ENCODE data around the gene NTF3.
A peak's percentile ranks its signal among the peaks of the same experiment; 100 is the strongest.

The NTF3 gene

GRCh38 chr12:5509102-5509501, 77.2 kb downstream of the NTF3 start:
- no peak for DNase-seq (ENCODE audit: insufficient read length, low spot score)
- FAIRE-seq, result no peak

GRCh38 chr12:5509557-5509956, 77.6 kb downstream of the NTF3 start:
- no peak for DNase-seq (ENCODE audit: insufficient read length, low spot score)
- FAIRE-seq, result no peak

GRCh38 chr12:5510251-5510805, 78.4 kb downstream of the NTF3 start:
- no peak for FAIRE-seq

DNA sequence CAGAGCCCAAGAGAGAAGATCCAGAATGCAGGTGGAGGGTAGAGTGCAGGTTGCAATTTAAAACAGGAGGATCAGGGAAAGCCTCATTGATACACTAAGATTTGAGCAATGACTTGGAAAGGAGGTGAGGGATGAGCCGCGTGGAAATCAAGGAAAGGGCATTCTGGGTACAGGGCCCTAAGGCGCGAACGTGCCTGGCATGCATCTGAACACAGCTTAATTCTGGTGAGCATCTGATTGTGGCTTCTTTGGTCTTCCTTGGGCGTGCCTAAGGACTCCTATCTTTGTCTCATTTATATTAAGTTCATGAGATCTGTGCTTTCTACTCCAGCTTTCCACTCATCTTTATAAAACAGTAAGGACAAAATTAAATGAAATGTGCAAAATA, 79.3 kb downstream of the NTF3 start:
- DNase-seq (ENCODE audit: insufficient read length, low spot score), result no peak
- no peak for FAIRE-seq

More at GRCh38 chr12:5510251-5510805, 78.4 kb downstream of the NTF3 start:
- DNase-seq (ENCODE audit: insufficient read length, low spot score), result no peak

GRCh38 chr12:5511644-5512600, 80.0 kb downstream of the NTF3 start:
- FAIRE-seq, result no peak
- DNase-seq (ENCODE audit: insufficient read length, low spot score), result no peak

GRCh38 chr12:5512601-5512970, 80.7 kb downstream of the NTF3 start:
- FAIRE-seq, result no peak
- DNase-seq (ENCODE audit: insufficient read length, low spot score), result no peak

- no peak for DNase-seq (ENCODE audit: insufficient read length, low spot score)
- no peak for FAIRE-seq
These were observed 81.5 kb downstream of the NTF3 start for GRCh38 chr12:5513406-5513805.

- no peak for FAIRE-seq
- DNase-seq (ENCODE audit: insufficient read length, low spot score), result no peak
These were observed 82.1 kb downstream of the NTF3 start for GRCh38 chr12:5514016-5514415.

DNA sequence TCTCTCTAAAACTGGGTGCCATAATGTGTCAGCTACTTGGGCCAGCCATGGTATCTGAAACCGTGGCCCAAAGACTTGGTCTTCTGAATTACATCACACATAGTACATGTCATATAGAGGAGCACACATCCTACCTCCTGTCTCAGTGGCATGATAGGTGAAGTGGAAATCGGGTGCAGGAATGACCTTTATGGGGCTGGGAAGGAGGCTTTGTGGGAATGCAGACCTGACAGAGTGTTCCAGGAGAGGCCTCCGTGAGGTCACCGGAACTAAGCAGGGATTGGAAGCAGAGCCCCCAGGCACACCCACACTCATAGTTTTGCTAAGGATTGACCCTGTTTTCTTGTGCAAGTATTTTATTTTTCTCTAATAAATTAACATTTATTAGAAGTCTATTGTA, 82.6 kb downstream of the NTF3 start:
- FAIRE-seq (no peak), DNase-seq (ENCODE audit: insufficient read length, low spot score) (no peak)

- DNase-seq (ENCODE audit: insufficient read length, low spot score) (no peak), FAIRE-seq (no peak)
These were observed 83.5 kb downstream of the NTF3 start for GRCh38 chr12:5515458-5515857.

- no peak for FAIRE-seq
- no peak for DNase-seq (ENCODE audit: insufficient read length, low spot score)
These were observed 84.7 kb downstream of the NTF3 start for GRCh38 chr12:5516371-5517241.

GRCh38 chr12:5518584-5519365, 86.9 kb downstream of the NTF3 start:
- FAIRE-seq, result peak; percentile 28
- DNase-seq (ENCODE audit: insufficient read length, low spot score), result no peak

DNA sequence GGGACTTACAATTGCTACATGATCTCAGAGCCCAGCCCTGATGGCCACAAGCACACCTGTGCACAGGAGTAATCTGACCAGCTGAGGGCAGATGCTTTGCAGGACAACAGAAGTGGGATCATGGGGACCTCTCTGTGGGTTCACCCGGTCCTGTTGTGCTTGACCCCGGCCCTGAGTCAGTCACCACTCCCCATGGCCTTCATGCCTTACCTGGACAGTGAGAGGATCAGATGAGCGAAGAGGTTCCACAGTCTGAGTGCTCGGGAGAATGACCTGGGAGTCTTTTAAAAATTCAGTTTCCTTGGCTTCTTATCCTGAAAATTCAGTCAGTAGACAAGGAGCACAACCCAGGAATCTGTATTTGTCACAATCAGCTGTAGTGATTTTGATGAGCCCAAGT, 88.1 kb downstream of the NTF3 start:
- DNase-seq (ENCODE audit: insufficient read length, low spot score) (no peak), FAIRE-seq (no peak)

DNA sequence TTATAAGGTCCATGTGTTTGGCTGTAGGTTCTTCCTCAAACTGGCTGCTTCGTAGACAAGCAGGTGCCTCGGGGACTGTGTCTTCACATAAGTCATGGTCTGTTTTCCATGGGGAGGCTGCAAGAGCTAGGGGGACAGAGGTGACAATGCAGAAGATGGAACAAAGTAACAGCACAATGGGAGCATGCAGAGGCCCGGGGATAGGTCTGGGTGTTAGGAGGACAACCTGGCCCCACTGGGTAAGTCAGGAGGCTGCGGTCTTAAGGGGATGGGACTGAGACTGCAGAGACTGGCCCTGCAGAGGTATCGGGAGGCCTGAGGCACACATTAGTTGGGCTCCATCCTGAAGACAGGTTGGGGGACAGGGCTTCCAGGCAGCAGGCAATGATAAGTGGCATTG, 88.9 kb downstream of the NTF3 start:
- no peak for DNase-seq (ENCODE audit: insufficient read length, low spot score)
- no peak for FAIRE-seq

GRCh38 chr12:5521456-5522325, 89.8 kb downstream of the NTF3 start:
- FAIRE-seq (no peak), DNase-seq (ENCODE audit: insufficient read length, low spot score) (no peak)

GRCh38 chr12:5522432-5523335, 90.8 kb downstream of the NTF3 start:
- FAIRE-seq, result no peak
- no peak for DNase-seq (ENCODE audit: insufficient read length, low spot score)

DNA sequence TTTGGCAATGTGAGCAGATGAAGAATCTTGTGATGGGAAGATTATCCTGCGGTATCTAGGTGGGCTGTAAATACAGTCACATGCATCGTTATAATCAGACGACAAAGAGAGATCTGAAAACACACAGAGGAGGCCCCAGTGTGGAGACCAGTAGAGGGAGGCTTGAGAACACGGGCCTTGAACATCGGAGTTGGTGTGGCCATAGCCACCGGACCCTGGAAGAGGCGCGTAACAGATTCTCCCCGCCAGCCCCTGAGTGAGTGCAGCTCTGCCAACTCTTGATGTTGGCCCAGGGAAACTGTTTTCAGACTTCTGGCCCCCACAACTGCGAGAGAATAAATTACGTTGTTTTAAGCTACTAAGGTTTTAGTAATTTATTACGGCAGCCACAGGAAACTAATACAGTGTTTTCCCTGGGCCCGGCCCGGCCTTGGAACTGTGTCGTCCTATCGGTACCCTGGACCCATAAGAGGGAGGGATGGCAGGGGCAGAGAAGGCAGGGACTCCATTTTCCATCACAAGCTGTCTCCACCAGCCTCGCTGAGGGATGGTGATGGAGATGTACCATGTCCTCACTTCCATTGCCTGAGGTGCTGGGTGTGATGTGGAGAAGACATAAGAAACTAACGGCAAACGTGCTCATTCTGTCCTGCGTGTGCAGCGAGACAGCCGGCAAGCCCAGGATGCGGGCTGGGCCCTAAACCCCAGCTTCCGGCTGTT, 91.6 kb downstream of the NTF3 start:
- DNase-seq (ENCODE audit: insufficient read length, low spot score) (no peak), FAIRE-seq (no peak)

Measured in HTR-8/SVneo (cell line).